ENCODE data around the gene SLC35A2.
A peak's percentile ranks its signal among the peaks of the same experiment; 100 is the strongest.

Gene SLC35A2

DNA sequence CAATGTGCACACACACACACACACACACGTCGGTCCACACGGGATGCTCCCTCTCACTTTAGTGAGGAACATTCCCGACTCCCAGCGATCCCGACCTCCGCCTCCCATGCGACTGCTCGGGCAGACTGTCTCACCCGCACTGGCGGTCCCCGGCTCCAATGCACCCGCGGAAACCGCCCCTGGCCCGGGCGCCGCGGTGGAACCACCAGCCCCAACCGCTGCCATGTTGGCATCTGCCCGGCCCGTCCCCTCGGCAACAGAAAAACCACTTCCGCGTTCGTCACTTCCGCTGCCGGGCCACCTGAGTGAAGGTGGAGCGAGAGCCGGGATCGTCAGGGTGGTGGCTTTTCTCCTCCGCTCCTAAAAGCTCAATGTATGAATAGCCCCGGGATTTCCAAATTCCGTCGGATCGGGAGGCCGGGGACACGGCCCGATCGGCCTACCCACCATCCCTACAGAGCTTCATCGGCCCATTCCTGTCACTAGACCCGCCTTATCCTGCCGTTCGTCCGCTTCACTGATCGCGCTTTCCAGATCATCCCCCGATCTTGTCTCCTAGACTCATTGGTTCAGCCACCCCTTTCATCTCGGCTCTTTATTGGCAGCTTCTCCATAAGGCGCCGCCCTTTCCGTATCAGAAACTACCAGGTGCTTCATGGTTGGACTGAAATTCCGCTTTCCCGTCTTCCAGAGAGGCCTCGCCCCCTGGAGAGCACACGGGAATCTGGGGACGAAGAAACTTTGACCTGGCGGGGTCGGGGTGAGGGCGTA is at the start of gene SLC35A2:
TSS of gene SLC35A2 (minus strand) at position 235 of the 771 bp plus-strand sequence. CDS start at position 225, 10 bp downstream.
- Histone ChIP-seq H3K27ac (ENCODE audit: low read depth, low read length, poor library complexity, severe bottlenecking) (peak within 1 kb of the TSS; percentile 75), H2AFZ (ENCODE audit: low read length) (no peak within 1 kb of the TSS), H4K20me1 (ENCODE audit: insufficient read depth, low read length) (no peaks in the 10 kb centered on the region), H3F3A (ENCODE audit: insufficient read depth, low read length) (0 out of 2 replicates have a peak, but pooled peaks cover 3% of the 10 kb centered on the region), H3K36me3 (ENCODE audit: insufficient read depth, low read length) (peaks cover 43% of the 10 kb centered on the region), H3K4me1 (ENCODE audit: insufficient read depth, low read length, severe bottlenecking) (peaks cover 49% of the 10 kb centered on the region), H3K9me2 (ENCODE audit: low read depth, low read length) (no peaks in the 10 kb centered on the region), H3K9ac (ENCODE audit: low read length) (peak within 1 kb of the TSS; percentile 83), H3K4me3 (ENCODE audit: low read depth, low read length, poor library complexity, severe bottlenecking) (peak within 1 kb of the TSS; percentile 99), H3K27me3 (ENCODE audit: insufficient read depth, low read length) (no peaks in the 10 kb centered on the region), H3K9me3 (ENCODE audit: low read length) (no peaks in the 10 kb centered on the region), H3K4me2 (ENCODE audit: low read length) (peak within 1 kb of the TSS; percentile 80), H3K79me2 (ENCODE audit: insufficient read depth, low read length) (peaks cover 10% of the 10 kb centered on the region; the same call in 1 of the 2 replicates)
- TF ChIP-seq EZH2 (IDR thresholded peaks at IDR 0.05; ENCODE audit: borderline replicate concordance, low read length), result no peak
- TF ChIP-seq, protein P1, sequence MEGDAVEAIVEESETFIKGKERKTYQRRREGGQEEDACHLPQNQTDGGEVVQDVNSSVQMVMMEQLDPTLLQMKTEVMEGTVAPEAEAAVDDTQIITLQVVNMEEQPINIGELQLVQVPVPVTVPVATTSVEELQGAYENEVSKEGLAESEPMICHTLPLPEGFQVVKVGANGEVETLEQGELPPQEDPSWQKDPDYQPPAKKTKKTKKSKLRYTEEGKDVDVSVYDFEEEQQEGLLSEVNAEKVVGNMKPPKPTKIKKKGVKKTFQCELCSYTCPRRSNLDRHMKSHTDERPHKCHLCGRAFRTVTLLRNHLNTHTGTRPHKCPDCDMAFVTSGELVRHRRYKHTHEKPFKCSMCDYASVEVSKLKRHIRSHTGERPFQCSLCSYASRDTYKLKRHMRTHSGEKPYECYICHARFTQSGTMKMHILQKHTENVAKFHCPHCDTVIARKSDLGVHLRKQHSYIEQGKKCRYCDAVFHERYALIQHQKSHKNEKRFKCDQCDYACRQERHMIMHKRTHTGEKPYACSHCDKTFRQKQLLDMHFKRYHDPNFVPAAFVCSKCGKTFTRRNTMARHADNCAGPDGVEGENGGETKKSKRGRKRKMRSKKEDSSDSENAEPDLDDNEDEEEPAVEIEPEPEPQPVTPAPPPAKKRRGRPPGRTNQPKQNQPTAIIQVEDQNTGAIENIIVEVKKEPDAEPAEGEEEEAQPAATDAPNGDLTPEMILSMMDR (IDR thresholded peaks at IDR 0.05; ENCODE audit: low read length), result no peak

DNA sequence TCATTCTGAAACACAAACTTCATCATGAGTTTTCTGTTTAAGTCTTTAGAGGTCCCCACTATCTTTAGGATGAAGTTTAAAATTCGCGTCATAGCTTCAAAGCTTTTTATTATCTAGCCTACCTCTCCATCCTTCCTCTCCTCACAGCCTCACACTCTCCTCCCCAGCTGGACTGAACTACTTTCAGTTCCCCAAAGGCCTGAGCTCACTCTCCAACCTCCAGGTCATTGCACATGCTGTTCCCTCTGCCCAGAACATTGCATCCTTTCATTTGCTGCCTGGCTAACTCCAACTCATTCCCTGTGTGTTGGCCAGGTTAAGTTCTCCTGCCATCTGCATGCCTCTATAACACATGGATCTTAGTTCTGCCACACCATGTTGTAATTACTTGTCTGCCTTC is 48.8 kb upstream of the SLC35A2 start:
- Histone ChIP-seq H3K9me2 (ENCODE audit: low read depth, low read length) (no peaks in the 10 kb centered on the region), H3K4me3 (ENCODE audit: low read depth, low read length, poor library complexity, severe bottlenecking) (no peak overlapping the region), H3K36me3 (ENCODE audit: insufficient read depth, low read length) (peaks cover 10% of the 10 kb centered on the region), H3K79me2 (ENCODE audit: insufficient read depth, low read length) (peaks cover 14% of the 10 kb centered on the region; the same call in 1 of the 2 replicates), H3K27ac (ENCODE audit: low read depth, low read length, poor library complexity, severe bottlenecking) (no peak overlapping the region), H3K9ac (ENCODE audit: low read length) (no peak overlapping the region), H3K4me1 (ENCODE audit: insufficient read depth, low read length, severe bottlenecking) (peaks cover 39% of the 10 kb centered on the region), H4K20me1 (ENCODE audit: insufficient read depth, low read length) (no peaks in the 10 kb centered on the region), H3K9me3 (ENCODE audit: low read length) (no peaks in the 10 kb centered on the region), H3K27me3 (ENCODE audit: insufficient read depth, low read length) (no peaks in the 10 kb centered on the region), H3K4me2 (ENCODE audit: low read length) (no peak overlapping the region), H3F3A (ENCODE audit: insufficient read depth, low read length) (no peaks in the 10 kb centered on the region), H2AFZ (ENCODE audit: low read length) (no peak overlapping the region)
- no peak for TF ChIP-seq EZH2 (IDR thresholded peaks at IDR 0.05; ENCODE audit: borderline replicate concordance, low read length)
- TF ChIP-seq, protein P1 (IDR thresholded peaks at IDR 0.05; ENCODE audit: low read length), result no peak

DNA sequence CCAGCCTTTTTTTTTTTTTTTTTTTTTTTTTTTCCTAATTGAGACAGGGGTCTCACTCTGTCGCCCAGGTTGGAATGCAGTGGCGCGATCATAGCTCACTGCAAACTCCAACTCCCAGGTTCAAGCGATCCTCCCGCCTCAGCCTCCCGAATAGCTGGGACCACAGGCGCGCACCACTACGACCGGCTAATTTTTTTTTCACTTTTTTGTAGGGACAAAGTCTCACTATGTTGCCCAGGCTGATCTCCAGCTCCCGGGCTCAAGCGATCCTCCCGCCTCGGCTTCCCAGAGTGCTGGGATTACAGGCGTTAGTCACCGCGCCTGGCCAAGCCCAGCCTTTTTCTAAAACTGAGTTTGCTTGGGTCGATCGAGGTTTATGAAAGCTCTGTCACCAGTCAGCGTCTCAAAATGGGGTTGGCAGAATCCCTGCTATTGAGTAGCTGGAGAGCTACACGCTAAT is 47.2 kb upstream of the SLC35A2 start:
- Histone ChIP-seq H3K36me3 (ENCODE audit: insufficient read depth, low read length) (peaks cover 20% of the 10 kb centered on the region), H3K4me2 (ENCODE audit: low read length) (peak overlapping the region; percentile 94), H2AFZ (ENCODE audit: low read length) (no peak overlapping the region), H4K20me1 (ENCODE audit: insufficient read depth, low read length) (no peaks in the 10 kb centered on the region), H3F3A (ENCODE audit: insufficient read depth, low read length) (no peaks in the 10 kb centered on the region), H3K4me1 (ENCODE audit: insufficient read depth, low read length, severe bottlenecking) (peaks cover 43% of the 10 kb centered on the region), H3K27ac (ENCODE audit: low read depth, low read length, poor library complexity, severe bottlenecking) (peak overlapping the region; percentile 93), H3K4me3 (ENCODE audit: low read depth, low read length, poor library complexity, severe bottlenecking) (peak overlapping the region; percentile 87), H3K9ac (ENCODE audit: low read length) (peak overlapping the region; percentile 95), H3K27me3 (ENCODE audit: insufficient read depth, low read length) (no peaks in the 10 kb centered on the region), H3K79me2 (ENCODE audit: insufficient read depth, low read length) (peaks cover 14% of the 10 kb centered on the region; the same call in 1 of the 2 replicates), H3K9me3 (ENCODE audit: low read length) (no peaks in the 10 kb centered on the region), H3K9me2 (ENCODE audit: low read depth, low read length) (no peaks in the 10 kb centered on the region)
- TF ChIP-seq, protein P1 (IDR thresholded peaks at IDR 0.05; ENCODE audit: low read length), result no peak
- TF ChIP-seq EZH2 (IDR thresholded peaks at IDR 0.05; ENCODE audit: borderline replicate concordance, low read length), result no peak
